Glutamatergic neuron (in vitro differentiated cells): ENCODE data around the gene PPP5C. TPM values are rescaled to one million over a fixed set of nuclear protein-coding genes. Genes with fewer than 3 reads are reported as not detected.

Experiments
- DNase-seq: peaks from one replicate; pipeline ENCODE4 v3.0.0; 2022
- H3K27ac Mint-ChIP-seq: one replicate; pipeline ENCODE4 v1.8.0; 2020; ENCODE audit warnings: mild to moderate bottlenecking, mixed read lengths, inconsistent platforms; ENCODE audit not compliant: unreplicated experiment
- H3K27me3 Mint-ChIP-seq: one replicate; pipeline ENCODE4 v1.8.0; 2020; ENCODE audit warnings: mild to moderate bottlenecking, moderate library complexity, mixed read lengths, inconsistent platforms; ENCODE audit not compliant: unreplicated experiment
- H3K36me3 Mint-ChIP-seq: one replicate; pipeline ENCODE4 v1.8.0; 2020; ENCODE audit warnings: mild to moderate bottlenecking, mixed read lengths, inconsistent platforms; ENCODE audit not compliant: unreplicated experiment
- H3K4me1 Mint-ChIP-seq: one replicate; pipeline ENCODE4 v1.8.0; 2020; ENCODE audit warnings: mild to moderate bottlenecking, low read depth, mixed read lengths, inconsistent platforms; ENCODE audit not compliant: unreplicated experiment
- H3K4me3 Mint-ChIP-seq: one replicate; pipeline ENCODE4 v1.8.0; 2020; ENCODE audit warnings: mild to moderate bottlenecking, mixed read lengths, inconsistent platforms; ENCODE audit not compliant: unreplicated experiment
- H3K9me3 Mint-ChIP-seq: one replicate; pipeline ENCODE4 v1.8.0; 2020; ENCODE audit warnings: mild to moderate bottlenecking, moderate library complexity, mixed read lengths, inconsistent platforms; ENCODE audit not compliant: unreplicated experiment
- CTCF ChIP-seq: fragments of 200-600 bp; sonication (generic); IDR thresholded peaks from one replicate; pipeline ENCODE4 v1.5.0; 2021; ENCODE audit not compliant: partially characterized antibody, unreplicated experiment
- total RNA-seq: library from RNA; stranded (reverse); fragmentation: NEBNext Ultra II Directional; extraction: Animal tissue kit (Norgen Biotek cat#: 25700); gene quantifications from one replicate; pipeline ENCODE4 v1.2.1, GENCODE V29; 2021; ENCODE audit not compliant: unreplicated experiment

The PPP5C gene
- total RNA-seq, 1 donor from 2014 or later = 85.8 TPM

GRCh38 chr19:46350029-46350757 lies 3.3 kb downstream of the PPP5C start:
- no peak overlapping the region for H3K4me3 Mint-ChIP-seq
- no peaks in the 10 kb centered on the region for H3K36me3 Mint-ChIP-seq
- DNase-seq = no peak
- H3K27me3 Mint-ChIP-seq = peaks cover 8% of the 10 kb centered on the region
- H3K27ac Mint-ChIP-seq = no peak overlapping the region
- TF ChIP-seq CTCF = no peak
- peaks cover 3% of the 10 kb centered on the region for H3K9me3 Mint-ChIP-seq
- peaks cover 5% of the 10 kb centered on the region for H3K4me1 Mint-ChIP-seq

- H3K36me3 Mint-ChIP-seq = no peaks in the 10 kb centered on the region
- peaks cover 2% of the 10 kb centered on the region for H3K9me3 Mint-ChIP-seq
- no peak overlapping the region for H3K4me3 Mint-ChIP-seq
- no peak overlapping the region for H3K27ac Mint-ChIP-seq
- H3K4me1 Mint-ChIP-seq = peaks cover 5% of the 10 kb centered on the region
- peaks cover 9% of the 10 kb centered on the region for H3K27me3 Mint-ChIP-seq
- no peak for TF ChIP-seq CTCF
- DNase-seq = no peak
Observed at GRCh38 chr19:46350758-46351159, 3.9 kb downstream of the PPP5C start.

GRCh38 chr19:46351241-46352041 lies 4.6 kb downstream of the PPP5C start:
- Mint-ChIP-seq H3K36me3 (no peaks in the 10 kb centered on the region), H3K4me3 (no peak overlapping the region), H3K9me3 (peaks cover 1% of the 10 kb centered on the region), H3K4me1 (peaks cover 5% of the 10 kb centered on the region), H3K27me3 (peaks cover 8% of the 10 kb centered on the region), H3K27ac (no peak overlapping the region)
- TF ChIP-seq CTCF = no peak
- no peak for DNase-seq

GRCh38 chr19:46353730-46354528 lies 7.0 kb downstream of the PPP5C start:
- no peak overlapping the region for H3K4me3 Mint-ChIP-seq
- H3K36me3 Mint-ChIP-seq = no peaks in the 10 kb centered on the region
- H3K27ac Mint-ChIP-seq = no peak overlapping the region

More at GRCh38 chr19:46353730-46354528, 7.0 kb downstream of the PPP5C start:
- DNase-seq = no peak
- H3K4me1 Mint-ChIP-seq = peaks cover 3% of the 10 kb centered on the region
- no peak for TF ChIP-seq CTCF
- no peaks in the 10 kb centered on the region for H3K9me3 Mint-ChIP-seq
- H3K27me3 Mint-ChIP-seq = peaks cover 5% of the 10 kb centered on the region
